Testis (tissue), 3 donors: ENCODE data around the gene EFCAB14. TPM values are rescaled to one million over a fixed set of nuclear protein-coding genes. Genes with fewer than 3 reads are reported as not detected.
A peak's percentile ranks its signal among the peaks of the same experiment; 100 is the strongest.

Experiments used
- DNase-seq: peaks from one replicate; pipeline ENCODE4 v3.0.0-alpha.2; 2019
- H3K27ac ChIP-seq, 2 donors: fragments of 200-600 bp; sonication (generic); one replicate each; pipeline ENCODE4 v1.5.1; 2019
- H3K27me3 ChIP-seq: fragments of 200-600 bp; sonication (generic); one replicate; pipeline ENCODE4 v1.5.1; 2019
- H3K36me3 ChIP-seq: fragments of 200-600 bp; sonication (generic); one replicate; pipeline ENCODE4 v1.5.1; 2017; ENCODE audit warnings: low read depth; ENCODE audit errors: missing control alignments
- H3K4me1 ChIP-seq: fragments of 200-600 bp; sonication (generic); one replicate; pipeline ENCODE4 v1.5.1; 2019
- H3K4me3 ChIP-seq, 2 donors: fragments of 200-600 bp; sonication (generic); one replicate each; pipeline ENCODE4 v1.5.1; 2017 to 2019
- H3K9me3 ChIP-seq: fragments of 200-600 bp; sonication (generic); one replicate; pipeline ENCODE4 v1.5.1; 2017
- POLR2A ChIP-seq: fragments of 450-650 bp; IDR thresholded peaks from one replicate; pipeline ENCODE4 v1.6.1; 2017; ENCODE audit warnings: antibody characterized with exemption, mild to moderate bottlenecking, moderate library complexity
- WGBS, 2 donors: methylation state at CpG; one replicate each; pipeline ENCODE4 v1.1.5; 2018; 5-methylcytosine and 5-hydroxymethylcytosine counted together
- intact Hi-C: fragments of 100-400 bp; cut with DNase I; formaldehyde crosslinking; loops from one replicate; pipeline ENCODE4 v1.15.1; 2023; ENCODE audit warnings: low total_unique reads
- polyA plus RNA-seq: library from polyadenylated mRNA; stranded (reverse); fragments of 350-450 nt; fragmentation: Illumina TruSeq; extraction: RNeasy Lipid Tissue Mini Kit (QIAGEN cat#74804); gene quantifications from one replicate; pipeline ENCODE4 v1.2.3, GENCODE V29; 2014; ENCODE audit warnings: low read depth, low replicate concordance; ENCODE audit not compliant: insufficient read depth
- total RNA-seq, 2 donors: library from RNA; depleted of rRNA; stranded (reverse); fragments of >200 nt; gene quantifications; one replicate each; pipeline ENCODE4 v1.2.3, GENCODE V29; 2016
- TF ChIP-seq, protein P1 (sequence below), 3 experiments: fragments of 450-650 bp in 2 of 3; fragments of 200-600 bp in 1 of 3; sonication (generic) in 1 of 3; IDR thresholded peaks; one replicate each; pipeline ENCODE4 v1.5.1; 2016 to 2019; ENCODE audit warnings: antibody characterized with exemption in 3 of 3, mild to moderate bottlenecking in 2 of 3, moderate library complexity in 1 of 3

The EFCAB14 gene
- total and polyA plus RNA-seq, 3 donors from 2014 or later = 76.6 to 94.0 (median 77.8) TPM

DNA sequence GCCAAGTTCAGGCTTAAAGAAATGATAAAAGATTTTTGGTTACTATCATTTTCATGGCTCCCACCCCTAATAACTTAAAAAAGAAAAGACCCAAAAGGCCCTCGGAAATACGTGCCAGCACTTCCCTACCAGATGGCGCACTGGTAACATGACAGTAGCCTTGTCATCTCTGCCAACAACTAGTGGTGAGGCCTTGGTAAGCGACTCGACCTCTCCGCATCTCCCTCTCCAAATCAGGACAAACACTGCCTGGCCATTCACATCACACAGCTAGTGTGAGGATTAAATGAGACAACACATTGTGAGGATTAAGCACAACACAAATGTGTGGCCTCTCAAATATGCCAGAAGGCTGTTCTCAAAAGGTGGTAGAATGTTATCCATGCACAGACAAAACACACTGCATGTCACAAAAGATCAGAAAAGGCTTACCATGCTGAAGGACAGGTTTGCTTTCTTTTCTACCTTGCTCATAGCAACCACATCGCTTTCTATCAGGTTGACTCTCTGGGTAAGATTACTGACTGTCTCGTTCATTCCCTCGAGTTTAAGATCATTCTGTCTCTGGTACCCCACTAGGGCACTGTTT lies 30.9 kb downstream of the EFCAB14 start:
- 84 to 86% methylated on average over 9 of the region's 9 CpGs for WGBS, 2 donors
- DNase-seq = no peak
- Histone ChIP-seq H3K27ac (no peak overlapping the region), H3K9me3 (no peaks in the 10 kb centered on the region), H3K4me1 (peaks cover 16% of the 10 kb centered on the region), H3K4me3 (no peak overlapping the region), H3K36me3 (no peaks in the 10 kb centered on the region), H3K27me3 (no peaks in the 10 kb centered on the region)
- no peak for TF ChIP-seq POLR2A
- TF ChIP-seq, protein P1, sequence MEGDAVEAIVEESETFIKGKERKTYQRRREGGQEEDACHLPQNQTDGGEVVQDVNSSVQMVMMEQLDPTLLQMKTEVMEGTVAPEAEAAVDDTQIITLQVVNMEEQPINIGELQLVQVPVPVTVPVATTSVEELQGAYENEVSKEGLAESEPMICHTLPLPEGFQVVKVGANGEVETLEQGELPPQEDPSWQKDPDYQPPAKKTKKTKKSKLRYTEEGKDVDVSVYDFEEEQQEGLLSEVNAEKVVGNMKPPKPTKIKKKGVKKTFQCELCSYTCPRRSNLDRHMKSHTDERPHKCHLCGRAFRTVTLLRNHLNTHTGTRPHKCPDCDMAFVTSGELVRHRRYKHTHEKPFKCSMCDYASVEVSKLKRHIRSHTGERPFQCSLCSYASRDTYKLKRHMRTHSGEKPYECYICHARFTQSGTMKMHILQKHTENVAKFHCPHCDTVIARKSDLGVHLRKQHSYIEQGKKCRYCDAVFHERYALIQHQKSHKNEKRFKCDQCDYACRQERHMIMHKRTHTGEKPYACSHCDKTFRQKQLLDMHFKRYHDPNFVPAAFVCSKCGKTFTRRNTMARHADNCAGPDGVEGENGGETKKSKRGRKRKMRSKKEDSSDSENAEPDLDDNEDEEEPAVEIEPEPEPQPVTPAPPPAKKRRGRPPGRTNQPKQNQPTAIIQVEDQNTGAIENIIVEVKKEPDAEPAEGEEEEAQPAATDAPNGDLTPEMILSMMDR (IDR thresholded peaks at IDR 0.05) = no peak
- intact Hi-C loops = no loop called here

DNA sequence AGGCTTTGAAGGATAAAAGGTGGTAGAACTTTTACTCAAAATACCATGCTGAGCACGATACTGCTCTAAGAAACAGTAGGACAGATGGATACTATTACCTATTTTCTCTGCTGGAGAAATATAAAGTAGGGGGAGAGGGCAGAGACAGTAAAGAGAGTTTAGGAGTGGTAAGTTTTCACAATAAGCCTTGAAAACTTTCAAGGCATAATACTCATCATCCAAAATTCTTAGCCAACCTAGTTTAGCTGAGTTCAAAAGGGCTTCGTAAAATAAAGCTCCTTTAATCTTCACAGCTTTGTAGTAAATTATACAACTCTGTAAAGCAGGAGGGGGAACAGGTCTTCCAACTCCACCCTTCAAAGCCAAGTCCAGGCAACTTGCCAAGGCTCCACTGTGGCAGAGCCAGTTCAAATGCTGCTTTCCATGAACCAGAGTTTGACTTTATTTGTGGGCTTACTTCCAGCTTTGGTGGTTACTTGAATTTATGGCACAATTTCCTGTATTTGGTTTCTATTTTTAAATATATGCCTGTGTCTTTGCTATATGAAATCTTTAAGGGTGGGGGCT lies 31.7 kb downstream of the EFCAB14 start:
- intact Hi-C loops = no loop called here
- peak; percentile 46 for DNase-seq
- peaks cover 10% of the 10 kb centered on the region for H3K4me1 ChIP-seq
- no peak overlapping the region for H3K4me3 ChIP-seq
- H3K9me3 ChIP-seq = no peaks in the 10 kb centered on the region
- H3K27me3 ChIP-seq = no peaks in the 10 kb centered on the region
- no peaks in the 10 kb centered on the region for H3K36me3 ChIP-seq
- WGBS, 2 donors = 73 to 77% methylated on average over 2 of the region's 2 CpGs
- no peak overlapping the region for H3K27ac ChIP-seq
- no peak for TF ChIP-seq POLR2A
- TF ChIP-seq, protein P1 (IDR thresholded peaks at IDR 0.05) = no peak

DNA sequence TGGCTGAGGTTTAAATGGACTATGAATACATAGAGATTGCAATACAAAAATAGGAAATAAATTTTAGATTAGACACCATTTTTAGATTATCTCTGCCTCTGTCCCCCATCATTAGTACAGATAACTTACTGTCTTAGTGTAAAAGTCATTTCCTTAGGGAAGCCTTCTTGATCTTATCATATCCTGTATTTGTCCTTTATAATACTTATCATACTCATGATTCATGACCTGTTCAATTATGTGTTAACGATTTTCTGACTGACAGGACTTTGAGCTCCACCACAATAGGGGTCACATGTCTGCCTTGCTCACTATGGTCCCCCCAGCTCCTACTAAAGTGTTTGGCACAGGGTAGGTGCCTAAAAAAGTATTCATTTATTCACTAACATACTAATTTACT lies 32.7 kb downstream of the EFCAB14 start:
- DNase-seq = no peak
- WGBS, 2 donors = 67 to 79% methylated on average over 1 of the region's 1 CpG
- Histone ChIP-seq H3K27ac (no peak overlapping the region), H3K27me3 (no peaks in the 10 kb centered on the region), H3K4me3 (no peak overlapping the region), H3K4me1 (peaks cover 6% of the 10 kb centered on the region), H3K9me3 (no peaks in the 10 kb centered on the region), H3K36me3 (no peaks in the 10 kb centered on the region)
- intact Hi-C loops = no loop called here
- TF ChIP-seq POLR2A = no peak
- TF ChIP-seq, protein P1 (IDR thresholded peaks at IDR 0.05) = no peak

DNA sequence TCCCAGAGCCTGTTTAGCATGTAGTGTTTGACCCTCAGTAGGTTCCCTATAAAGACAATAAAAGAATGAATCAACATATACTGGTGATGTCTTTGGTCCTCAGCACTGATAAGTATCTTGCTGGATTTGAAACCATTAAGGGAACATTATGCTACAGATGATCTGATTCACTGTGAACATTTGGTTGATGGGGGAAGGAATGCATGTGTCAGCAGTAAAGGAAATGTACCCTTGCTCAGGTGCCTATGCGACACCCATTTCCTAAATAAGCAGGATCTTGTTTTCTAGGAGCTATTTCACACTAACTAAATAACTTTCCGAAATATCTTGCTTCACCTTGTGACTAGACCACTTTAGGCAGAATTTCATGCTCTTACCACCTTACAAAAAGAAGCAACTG lies 34.2 kb downstream of the EFCAB14 start:
- no peak overlapping the region for H3K4me3 ChIP-seq
- H3K9me3 ChIP-seq = no peaks in the 10 kb centered on the region
- DNase-seq = no peak
- H3K4me1 ChIP-seq = peaks cover 5% of the 10 kb centered on the region
- H3K36me3 ChIP-seq = no peaks in the 10 kb centered on the region
- WGBS, 2 donors = 94 to 95% methylated on average over 2 of the region's 2 CpGs
- intact Hi-C loops = no loop called here
- TF ChIP-seq, protein P1 (IDR thresholded peaks at IDR 0.05) = no peak
- no peak for TF ChIP-seq POLR2A
- no peaks in the 10 kb centered on the region for H3K27me3 ChIP-seq
- H3K27ac ChIP-seq = no peak overlapping the region

DNA sequence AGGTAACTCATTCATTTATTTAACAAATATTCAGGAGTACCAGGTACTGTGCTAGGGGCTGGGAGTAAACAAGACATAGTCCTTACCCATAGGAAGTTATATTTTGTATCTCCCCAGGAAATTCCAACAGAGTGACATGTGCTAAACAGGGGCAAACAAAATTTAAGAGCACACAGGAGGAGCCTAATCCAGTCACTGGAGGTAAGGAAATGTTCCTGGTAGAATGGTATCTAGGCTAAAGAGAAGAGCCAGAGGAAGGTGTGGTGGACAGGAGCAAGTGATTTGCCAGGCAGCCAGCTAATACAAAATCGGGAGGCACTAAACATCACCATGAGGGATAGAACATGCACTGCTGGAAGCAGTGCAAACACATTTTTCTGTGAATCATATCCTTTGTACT lies 36.9 kb downstream of the EFCAB14 start:
- no peak for DNase-seq
- TF ChIP-seq, protein P1 (IDR thresholded peaks at IDR 0.05) = no peak
- no peak for TF ChIP-seq POLR2A
- H3K36me3 ChIP-seq = no peaks in the 10 kb centered on the region
- H3K9me3 ChIP-seq = no peaks in the 10 kb centered on the region
- no peak overlapping the region for H3K27ac ChIP-seq
- no peak overlapping the region for H3K4me3 ChIP-seq
- no peaks in the 10 kb centered on the region for H3K4me1 ChIP-seq
- no peaks in the 10 kb centered on the region for H3K27me3 ChIP-seq
- intact Hi-C loops = no loop called here
- WGBS, 2 donors = 59 to 70% methylated on average over 1 of the region's 1 CpG
